Renal cortex interstitium (tissue), 11 donors: Measurements from ENCODE around the gene GNG13. TPM values are rescaled to one million over a fixed set of nuclear protein-coding genes. Genes with fewer than 3 reads are reported as not detected.

Experiments used
- DNase-seq, 11 donors: peaks; one replicate each; pipeline ENCODE4 v3.0.0-alpha.2; 2013; ENCODE audit warnings: low read depth in 9 of 11, low spot score in 4 of 11; ENCODE audit errors: extremely low read depth in 1 of 11
- polyA plus RNA-seq, 3 donors: library from polyadenylated mRNA; unstranded; fragments of 120-200 nt; gene quantifications; one replicate each; pipeline ENCODE4 v1.2.1, GENCODE V29; 2013; ENCODE audit not compliant: insufficient read length in 3 of 3

The GNG13 gene
- polyA plus RNA-seq, 3 donors, result 0.41 to 0.58 (median 0.47) TPM

DNA sequence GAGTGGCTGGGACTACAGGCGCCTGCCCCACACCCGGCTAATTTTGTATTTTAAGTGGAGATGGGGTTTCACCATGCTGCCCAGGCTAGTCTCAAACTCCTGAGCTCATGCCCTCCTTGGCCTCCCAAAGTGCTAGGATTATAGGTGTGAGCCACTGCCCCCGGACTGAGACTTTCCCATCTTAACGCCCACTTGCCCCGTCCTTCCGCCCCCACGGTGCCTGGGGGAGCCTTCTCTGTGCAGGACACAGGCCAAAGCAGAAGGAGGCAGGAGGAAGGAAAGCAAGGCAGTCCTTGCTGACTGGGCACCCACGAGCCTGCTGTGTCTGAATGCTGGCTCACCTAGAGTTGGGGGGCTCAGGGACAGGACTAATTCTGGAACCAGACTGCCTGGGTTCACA lies 17.6 kb upstream of the GNG13 start:
- no peak for DNase-seq

GRCh38 chr16:817001-817906 lies 16.7 kb upstream of the GNG13 start:
- DNase-seq, result no peak

DNA sequence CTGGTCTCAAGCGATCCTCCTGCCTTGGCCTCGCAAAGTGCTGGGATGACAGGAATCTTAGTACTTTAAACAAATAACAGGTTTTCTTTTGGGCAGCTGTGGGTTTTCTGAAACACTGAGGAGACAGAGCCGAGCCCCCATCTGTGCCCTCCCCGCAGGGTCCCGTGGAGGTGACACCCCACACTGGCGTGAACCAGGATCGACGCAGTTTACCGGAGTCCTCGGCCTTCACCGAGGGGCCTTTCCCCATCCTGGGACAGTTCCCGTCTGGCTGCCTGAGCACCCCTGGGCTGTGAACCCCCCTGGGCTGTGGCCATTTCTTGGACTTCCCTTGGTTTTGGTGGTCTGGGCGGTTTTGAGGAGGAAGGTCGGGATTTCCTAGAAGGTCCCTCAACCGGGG lies 15.3 kb upstream of the GNG13 start:
- DNase-seq, result no peak

DNA sequence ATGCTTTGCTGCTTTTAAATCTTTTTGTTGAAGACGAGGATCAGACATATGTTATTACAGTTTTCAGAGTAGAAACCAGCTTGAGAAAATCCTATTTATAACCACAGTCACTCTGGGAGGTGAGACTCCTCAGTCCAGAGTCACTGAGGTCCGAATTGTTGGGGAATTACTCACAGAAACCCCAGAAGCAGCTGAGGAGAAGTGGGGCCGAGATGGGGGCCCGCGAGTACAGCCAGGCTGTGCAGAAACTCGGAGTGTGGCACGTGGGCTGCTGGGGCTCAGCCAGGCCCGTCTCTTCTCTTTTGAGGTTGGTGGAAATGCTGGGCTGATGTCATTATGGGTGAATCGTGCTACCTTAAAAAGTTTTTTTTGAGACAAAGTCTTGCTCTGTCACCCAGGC lies 14.4 kb upstream of the GNG13 start:
- DNase-seq, result no peak

- DNase-seq, result no peak
Measured at GRCh38 chr16:813916-814412, 13.4 kb upstream of the GNG13 start.

GRCh38 chr16:813204-813915 lies 12.8 kb upstream of the GNG13 start:
- DNase-seq, result peak in 1 of 11 donors; percentile 44

DNA sequence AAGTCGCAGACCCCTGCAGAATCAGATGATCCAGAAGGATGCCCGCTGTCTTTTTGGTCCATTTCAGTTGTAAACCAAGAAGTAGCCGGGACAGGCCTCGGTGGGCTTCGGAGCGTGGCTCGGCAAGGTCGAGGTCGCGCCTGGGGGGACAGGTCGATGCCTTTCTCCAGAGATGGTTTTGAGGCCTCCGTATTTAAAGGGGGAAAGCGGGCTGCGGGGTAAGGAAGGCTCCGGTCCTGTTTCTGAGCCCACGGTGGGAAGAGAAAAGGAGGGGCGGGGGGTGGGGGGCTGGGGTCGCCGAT lies 7.5 kb upstream of the GNG13 start:
- no peak for DNase-seq

DNA sequence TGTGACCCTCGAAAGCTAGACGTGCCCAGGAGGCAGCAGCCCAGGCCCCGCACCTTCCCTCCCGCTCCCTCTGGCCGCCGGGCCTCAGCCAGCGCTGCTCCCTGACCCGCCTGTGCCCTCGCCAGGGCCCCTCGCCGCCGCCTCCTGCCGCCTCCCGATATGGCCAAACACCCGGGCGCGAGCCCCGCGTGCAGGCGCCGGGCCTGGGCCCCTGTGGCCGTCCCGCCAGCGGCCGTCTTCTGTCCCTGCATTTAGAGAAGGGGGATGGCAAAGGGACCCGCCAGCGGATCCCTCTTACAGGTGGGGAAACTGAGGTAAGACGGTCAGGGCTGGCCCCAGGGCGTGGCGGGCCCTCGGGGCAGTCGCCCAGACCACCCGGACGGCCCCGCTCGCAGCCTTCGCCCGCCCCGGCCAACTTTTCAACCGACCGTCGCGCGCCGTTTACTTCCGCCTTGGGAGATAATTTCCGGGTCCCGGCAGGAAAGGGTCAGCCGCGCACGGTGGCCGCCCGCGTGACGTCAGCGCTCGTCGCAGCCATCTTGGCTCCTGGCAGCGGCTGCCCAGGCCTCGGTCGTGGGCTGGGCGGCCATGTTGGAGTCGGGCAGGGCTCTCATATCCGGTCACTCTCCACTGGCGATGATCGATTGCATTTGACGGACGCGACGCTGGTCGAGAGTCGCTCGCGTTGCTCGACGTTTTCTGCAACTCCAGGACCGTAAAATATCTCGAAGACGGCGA lies 7.0 kb upstream of the GNG13 start:
- peak in 10 of 11 donors; percentile 71 to 94 (median 88) for DNase-seq

- no peak for DNase-seq
Measured at GRCh38 chr16:805474-805873, 4.9 kb upstream of the GNG13 start.

GRCh38 chr16:804193-805048 lies 3.9 kb upstream of the GNG13 start:
- DNase-seq, result no peak

- no peak for DNase-seq
Measured at GRCh38 chr16:803754-804080, 3.2 kb upstream of the GNG13 start.

GRCh38 chr16:802914-803753 lies 2.6 kb upstream of the GNG13 start:
- no peak for DNase-seq

- no peak for DNase-seq
Measured at GRCh38 chr16:802461-802860, 1.9 kb upstream of the GNG13 start.

DNA sequence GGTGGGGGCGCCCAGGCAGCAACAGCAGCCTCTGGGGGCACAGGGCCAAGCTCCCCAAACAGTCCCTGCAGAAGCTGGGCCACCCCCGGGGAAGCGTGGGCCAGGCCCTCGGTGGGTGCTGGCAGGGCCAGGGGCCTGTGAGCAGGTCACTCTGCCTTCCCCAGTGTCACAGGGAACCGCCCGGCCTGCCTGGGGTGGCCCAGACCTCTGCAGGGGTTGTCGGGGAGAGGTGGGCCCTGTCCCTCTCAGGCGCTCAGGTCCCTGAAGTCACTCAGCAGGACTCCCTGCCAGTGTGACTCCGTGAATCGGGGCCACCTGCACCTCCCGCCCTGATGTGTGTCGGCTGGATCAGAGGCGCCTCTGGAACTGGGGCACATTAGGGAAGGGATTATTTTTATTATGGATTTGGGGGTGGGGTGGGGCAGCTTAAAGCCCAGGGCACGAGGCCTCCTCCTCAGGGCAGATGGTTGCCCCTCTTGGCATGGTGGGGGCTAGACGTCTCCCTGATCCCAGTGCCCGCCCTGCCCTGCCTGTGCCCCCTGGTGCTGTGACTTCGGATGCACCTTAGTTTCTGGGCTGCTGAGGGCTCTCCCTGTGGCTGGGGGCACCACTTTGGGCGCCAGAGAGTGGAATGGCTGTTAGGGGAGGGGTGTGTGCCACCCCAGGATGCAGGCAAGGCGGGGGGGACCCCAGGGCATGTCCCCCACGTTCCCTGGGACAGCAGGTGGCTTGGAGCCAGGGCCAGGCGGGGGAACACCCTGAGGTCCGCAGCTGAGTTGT lies 1.2 kb upstream of the GNG13 start:
- no peak for DNase-seq

DNA sequence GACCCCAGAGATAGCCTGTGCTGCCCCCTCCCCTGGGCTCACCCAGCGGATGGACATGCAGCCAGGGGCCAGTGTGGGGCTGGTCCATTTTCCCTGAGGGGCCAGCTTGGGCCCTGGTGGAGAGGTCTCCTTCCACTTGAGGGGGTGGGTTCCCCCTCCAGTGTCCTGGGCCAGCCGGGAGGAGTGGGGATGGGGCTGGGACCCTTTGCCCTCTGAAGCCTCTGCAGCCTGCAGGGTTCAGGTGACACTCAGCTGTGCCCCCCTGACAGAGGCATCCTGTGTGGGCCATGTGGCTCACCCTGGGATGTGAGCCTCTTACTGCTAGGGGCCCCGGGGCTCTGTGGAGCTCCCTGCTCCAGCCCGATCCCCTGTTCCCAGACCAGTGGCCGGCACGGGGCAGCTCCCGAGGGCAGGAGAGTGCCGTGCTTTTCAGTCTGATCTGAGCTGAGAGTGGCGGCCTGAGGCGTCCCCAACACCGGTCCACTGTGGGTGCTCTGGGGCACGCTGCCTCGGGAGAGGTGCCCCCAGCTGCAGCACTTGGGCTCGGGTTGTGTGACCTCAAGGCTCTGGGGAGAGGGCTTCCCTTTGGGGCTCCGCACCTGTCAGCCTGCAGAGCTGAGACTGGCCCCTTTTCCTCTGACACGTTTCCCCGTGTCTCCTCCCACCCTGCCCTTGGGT lies 439 bp upstream of the GNG13 start:
- DNase-seq, result no peak

DNA sequence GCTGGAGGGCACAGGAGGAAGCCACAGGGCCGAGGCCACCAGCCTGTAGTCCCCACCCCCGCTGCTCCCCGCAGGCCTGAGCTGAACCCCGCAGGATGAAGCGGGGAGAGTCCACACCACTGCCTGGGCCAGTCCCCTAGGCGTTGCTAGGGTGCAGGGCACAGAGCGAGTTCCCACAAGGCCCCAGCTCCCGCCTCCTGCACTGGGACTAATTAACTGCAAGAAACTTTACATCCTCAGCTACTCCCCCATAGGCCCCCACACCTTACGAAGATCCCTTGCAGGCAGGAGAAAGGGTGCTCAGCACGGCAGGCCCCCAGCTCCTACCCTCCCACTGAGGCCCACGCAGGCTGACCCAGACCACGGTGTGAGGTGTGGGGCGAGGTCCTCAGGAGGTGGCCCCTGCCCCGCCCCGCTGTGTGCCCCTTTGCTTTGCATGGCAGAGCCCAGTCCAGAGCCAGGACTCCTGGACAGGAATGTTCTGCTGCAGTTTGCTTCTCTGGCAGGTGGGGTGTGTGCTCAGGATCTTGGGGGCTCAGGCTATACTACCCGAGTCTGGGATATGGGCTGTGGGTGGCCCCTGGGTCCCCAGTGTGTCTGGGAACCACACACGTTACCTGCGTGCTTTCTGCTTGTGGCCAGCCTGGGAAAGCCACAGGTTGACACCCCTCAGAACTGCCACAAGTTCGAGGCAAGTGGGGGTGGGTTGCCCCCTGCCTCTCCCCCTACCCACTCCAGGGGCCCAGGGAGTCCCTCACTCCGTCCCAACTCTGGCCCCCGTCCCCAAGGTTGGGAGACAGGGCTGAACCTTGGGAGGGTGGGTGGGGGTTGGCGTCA lies 1.2 kb downstream of the GNG13 start:
- no peak for DNase-seq
